HG03571 (cell line): ENCODE results near the gene ARFGAP3.

Source experiments
- ATAC-seq: cut with Tn5 transposase; IDR thresholded peaks from one replicate; pipeline ENCODE4 v1.9.1; 2021; ENCODE audit not compliant: unreplicated experiment

The ARFGAP3 gene

GRCh38 chr22:42884616-42885375, 27.7 kb upstream of the ARFGAP3 start:
- ATAC-seq, result no peak

GRCh38 chr22:42883970-42884369, 26.9 kb upstream of the ARFGAP3 start:
- ATAC-seq, result no peak

- ATAC-seq, result no peak
Measured at GRCh38 chr22:42883121-42883520, 26.0 kb upstream of the ARFGAP3 start.

GRCh38 chr22:42881982-42882656, 25.0 kb upstream of the ARFGAP3 start:
- no peak for ATAC-seq

GRCh38 chr22:42881298-42881697, 24.2 kb upstream of the ARFGAP3 start:
- no peak for ATAC-seq

- no peak for ATAC-seq
Measured at GRCh38 chr22:42880815-42881214, 23.7 kb upstream of the ARFGAP3 start.

- ATAC-seq, result no peak
Measured at GRCh38 chr22:42879371-42880021, 22.4 kb upstream of the ARFGAP3 start.

- no peak for ATAC-seq
Measured at GRCh38 chr22:42878561-42879305, 21.7 kb upstream of the ARFGAP3 start.

GRCh38 chr22:42877597-42878340, 20.7 kb upstream of the ARFGAP3 start:
- ATAC-seq, result no peak

GRCh38 chr22:42877158-42877557, 20.1 kb upstream of the ARFGAP3 start:
- ATAC-seq, result no peak

GRCh38 chr22:42876041-42876440, 19.0 kb upstream of the ARFGAP3 start:
- ATAC-seq, result no peak

- no peak for ATAC-seq
Measured at GRCh38 chr22:42874010-42874409, 16.9 kb upstream of the ARFGAP3 start.

GRCh38 chr22:42873356-42873755, 16.3 kb upstream of the ARFGAP3 start:
- no peak for ATAC-seq

GRCh38 chr22:42872821-42873220, 15.7 kb upstream of the ARFGAP3 start:
- ATAC-seq, result no peak

- no peak for ATAC-seq
Measured at GRCh38 chr22:42871146-42872050, 14.3 kb upstream of the ARFGAP3 start.

- ATAC-seq, result no peak
Measured at GRCh38 chr22:42869888-42870480, 12.9 kb upstream of the ARFGAP3 start.

GRCh38 chr22:42869463-42869862, 12.4 kb upstream of the ARFGAP3 start:
- ATAC-seq, result no peak

- ATAC-seq, result no peak
Measured at GRCh38 chr22:42868751-42869251, 11.7 kb upstream of the ARFGAP3 start.

GRCh38 chr22:42866100-42866499, 9.0 kb upstream of the ARFGAP3 start:
- no peak for ATAC-seq
